Peyer's patch (tissue), 4 donors: ENCODE measurements around the gene SPATA31D1. TPM values are rescaled to one million over a fixed set of nuclear protein-coding genes. Genes with fewer than 3 reads are reported as not detected.

Experiments used
- DNase-seq, 3 donors: peaks; one replicate each; pipeline ENCODE4 v3.0.0-alpha.2; 2017 to 2019
- H3K27ac ChIP-seq, 4 donors: fragments of 200-600 bp; sonication (generic); one replicate each; pipeline ENCODE4 v1.5.1; 2016 to 2019
- H3K27me3 ChIP-seq, 2 donors: fragments of 200-600 bp; sonication (generic); one replicate each; pipeline ENCODE4 v1.5.1; 2019
- H3K36me3 ChIP-seq, 3 donors: fragments of 200-600 bp; sonication (generic); one replicate each; pipeline ENCODE4 v1.5.1; 2016 to 2019
- H3K4me1 ChIP-seq, 4 donors: fragments of 200-600 bp; sonication (generic); one replicate each; pipeline ENCODE4 v1.5.1; 2016 to 2019
- H3K4me3 ChIP-seq, 4 donors: fragments of 200-600 bp; sonication (generic); 1 replicate in 3 of 4; 2 replicates in 1 of 4; pipeline ENCODE4 v1.5.1; 2016 to 2019; ENCODE audit warnings: mild to moderate bottlenecking in 1 of 4
- H3K9me3 ChIP-seq, 4 donors: fragments of 200-600 bp; sonication (generic); one replicate each; pipeline ENCODE4 v1.5.1; 2016 to 2019; ENCODE audit warnings: mild to moderate bottlenecking in 1 of 4
- CTCF ChIP-seq, 6 experiments: fragments of 450-650 bp in 4 of 6; fragments of 200-600 bp in 2 of 6; sonication (generic) in 1 of 6; IDR thresholded peaks; one replicate each; pipeline ENCODE4 v1.5.1; 2017 to 2019; ENCODE audit warnings: antibody characterized with exemption in 6 of 6, mild to moderate bottlenecking in 3 of 6, moderate library complexity in 1 of 6
- POLR2A ChIP-seq, 2 donors: fragments of 450-650 bp; IDR thresholded peaks; one replicate each; pipeline ENCODE4 v1.5.1; 2017; ENCODE audit warnings: antibody characterized with exemption in 2 of 2, mild to moderate bottlenecking in 2 of 2, moderate library complexity in 2 of 2
- total RNA-seq, 4 donors: library from RNA; depleted of rRNA; stranded (reverse); fragments of >200 nt; gene quantifications; one replicate each; pipeline ENCODE4 v1.1.0, GENCODE V29; 2016

Gene SPATA31D1
- total RNA-seq, 4 donors from 2014 or later = not detected

DNA sequence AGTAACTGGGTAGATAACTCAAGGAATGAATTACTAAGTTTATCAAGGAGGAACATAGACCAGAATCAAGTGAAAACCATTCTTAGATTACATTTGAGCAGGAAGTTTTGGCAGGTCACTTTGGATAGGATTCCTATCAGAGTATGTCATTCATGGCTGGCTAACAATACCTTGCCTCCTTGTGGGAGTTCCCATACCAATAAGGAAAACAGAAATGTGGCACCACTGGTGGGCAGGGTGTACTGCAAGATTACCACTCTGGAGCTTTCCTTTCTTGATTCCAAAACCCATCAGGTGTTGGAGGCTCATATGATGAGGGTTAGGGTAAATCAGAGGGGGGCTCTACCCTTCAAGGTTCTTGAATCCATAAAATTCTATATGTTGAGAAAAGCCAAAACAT lies 18.6 kb upstream of the SPATA31D1 start:
- no peaks in the 10 kb centered on the region for H3K36me3 ChIP-seq
- no peaks in the 10 kb centered on the region for H3K4me1 ChIP-seq
- no peak for DNase-seq
- no peaks in the 10 kb centered on the region for H3K9me3 ChIP-seq
- TF ChIP-seq CTCF (IDR thresholded peaks at IDR 0.05) = no peak
- no peak for TF ChIP-seq POLR2A (IDR thresholded peaks at IDR 0.05)
- H3K4me3 ChIP-seq = no peak overlapping the region
- no peaks in the 10 kb centered on the region for H3K27me3 ChIP-seq
- H3K27ac ChIP-seq = no peak overlapping the region

- no peak overlapping the region for H3K4me3 ChIP-seq
- no peaks in the 10 kb centered on the region for H3K36me3 ChIP-seq
- TF ChIP-seq POLR2A (IDR thresholded peaks at IDR 0.05) = no peak
- no peak for TF ChIP-seq CTCF (IDR thresholded peaks at IDR 0.05)
- H3K9me3 ChIP-seq = no peaks in the 10 kb centered on the region
- DNase-seq = no peak
- no peak overlapping the region for H3K27ac ChIP-seq
- H3K27me3 ChIP-seq = no peaks in the 10 kb centered on the region
- no peaks in the 10 kb centered on the region for H3K4me1 ChIP-seq
Measured at GRCh38 chr9:81971727-81972126, 16.8 kb upstream of the SPATA31D1 start.

GRCh38 chr9:81974764-81975163 lies 13.8 kb upstream of the SPATA31D1 start:
- no peak overlapping the region for H3K4me3 ChIP-seq
- no peaks in the 10 kb centered on the region for H3K4me1 ChIP-seq
- TF ChIP-seq POLR2A (IDR thresholded peaks at IDR 0.05) = no peak
- TF ChIP-seq CTCF (IDR thresholded peaks at IDR 0.05) = no peak
- H3K27me3 ChIP-seq = no peaks in the 10 kb centered on the region
- no peaks in the 10 kb centered on the region for H3K36me3 ChIP-seq
- no peak overlapping the region for H3K27ac ChIP-seq
- DNase-seq = no peak
- H3K9me3 ChIP-seq = no peaks in the 10 kb centered on the region

- TF ChIP-seq CTCF (IDR thresholded peaks at IDR 0.05) (no peak), POLR2A (IDR thresholded peaks at IDR 0.05) (no peak)
- H3K27ac ChIP-seq = no peak overlapping the region
- no peaks in the 10 kb centered on the region for H3K9me3 ChIP-seq
- no peaks in the 10 kb centered on the region for H3K36me3 ChIP-seq
- no peak for DNase-seq
- no peak overlapping the region for H3K4me3 ChIP-seq
- no peaks in the 10 kb centered on the region for H3K27me3 ChIP-seq
- H3K4me1 ChIP-seq = no peaks in the 10 kb centered on the region
Measured at GRCh38 chr9:81976351-81976750, 12.2 kb upstream of the SPATA31D1 start.

- no peaks in the 10 kb centered on the region for H3K27me3 ChIP-seq
- no peak overlapping the region for H3K27ac ChIP-seq
- no peaks in the 10 kb centered on the region for H3K36me3 ChIP-seq
- no peak for TF ChIP-seq POLR2A (IDR thresholded peaks at IDR 0.05)
- TF ChIP-seq CTCF (IDR thresholded peaks at IDR 0.05) = no peak
- H3K4me1 ChIP-seq = no peaks in the 10 kb centered on the region
- no peaks in the 10 kb centered on the region for H3K9me3 ChIP-seq
- DNase-seq = no peak
- no peak overlapping the region for H3K4me3 ChIP-seq
Measured at GRCh38 chr9:81979196-81979595, 9.4 kb upstream of the SPATA31D1 start.

DNA sequence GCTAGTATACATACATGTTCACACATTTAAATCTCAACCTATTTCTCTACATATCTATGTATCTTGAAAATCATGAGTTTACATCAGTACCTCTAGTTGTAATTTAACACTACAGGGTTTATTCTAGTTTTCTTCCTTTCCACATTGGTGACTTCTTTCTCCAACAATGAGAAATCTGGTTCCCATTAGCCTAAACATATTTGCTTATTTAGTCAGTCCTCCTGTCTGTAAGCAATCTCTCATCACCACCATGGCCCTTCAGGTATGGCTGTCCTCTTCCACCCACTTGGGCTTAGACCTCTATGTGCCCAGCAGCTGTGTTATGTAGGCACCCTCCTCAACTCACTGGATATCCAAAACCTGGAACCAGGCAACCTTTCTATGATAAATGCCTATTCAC lies 8.0 kb upstream of the SPATA31D1 start:
- Histone ChIP-seq H3K4me1 (no peaks in the 10 kb centered on the region), H3K27ac (no peak overlapping the region), H3K36me3 (no peaks in the 10 kb centered on the region), H3K4me3 (no peak overlapping the region), H3K9me3 (no peaks in the 10 kb centered on the region), H3K27me3 (no peaks in the 10 kb centered on the region)
- DNase-seq = no peak
- TF ChIP-seq CTCF (IDR thresholded peaks at IDR 0.05) = no peak
